ENCODE results near the gene F8.
"Not testable (repeated sequence)": the region's sequence is repeated elsewhere in the genome, so short reads cannot be mapped to it uniquely, and the experiment has no call there.

Gene F8

GRCh38 chrX:154980330-154981115 is 42.0 kb downstream of the F8 start:
- peak; percentile 74 for DNase-seq

- no peak for DNase-seq
These were observed 42.9 kb downstream of the F8 start for GRCh38 chrX:154979629-154980028.

GRCh38 chrX:154968353-154968752 is 54.2 kb downstream of the F8 start:
- DNase-seq = no peak

GRCh38 chrX:154967603-154968002 is 54.9 kb downstream of the F8 start:
- DNase-seq = no peak

- DNase-seq = no peak
These were observed 60.6 kb downstream of the F8 start for GRCh38 chrX:154961947-154962346.

- not testable (repeated sequence) for DNase-seq
These were observed 66.7 kb downstream of the F8 start for GRCh38 chrX:154955799-154956198.

- DNase-seq = not testable (repeated sequence)
These were observed 83.3 kb downstream of the F8 start for GRCh38 chrX:154939265-154939664.

GRCh38 chrX:154924771-154925170 is 97.8 kb downstream of the F8 start:
- DNase-seq = not testable (repeated sequence)

GRCh38 chrX:154918060-154918483 is 104.5 kb downstream of the F8 start:
- peak; percentile 70 for DNase-seq

- no peak for DNase-seq
These were observed 108.5 kb downstream of the F8 start for GRCh38 chrX:154914052-154914451.

- not testable (repeated sequence) for DNase-seq
These were observed 112.0 kb downstream of the F8 start for GRCh38 chrX:154910528-154910927.

GRCh38 chrX:154910048-154910447 is 112.5 kb downstream of the F8 start:
- not testable (repeated sequence) for DNase-seq

- no peak for DNase-seq
These were observed 113.7 kb downstream of the F8 start for GRCh38 chrX:154908821-154909220.

- DNase-seq = no peak
These were observed 120.1 kb downstream of the F8 start for GRCh38 chrX:154902408-154902807.

- no peak for DNase-seq
These were observed 122.2 kb downstream of the F8 start for GRCh38 chrX:154900323-154900722.

- no peak for DNase-seq
These were observed 130.2 kb downstream of the F8 start for GRCh38 chrX:154892296-154892695.

GRCh38 chrX:154890990-154891639 is 131.4 kb downstream of the F8 start:
- no peak for DNase-seq

- not testable (repeated sequence) for DNase-seq
These were observed 135.7 kb downstream of the F8 start for GRCh38 chrX:154886789-154887221.

GRCh38 chrX:154886069-154886788 is 136.3 kb downstream of the F8 start, which contains the start of gene F8A1:
Gene F8A1, plus strand, starts transcription at chrX:154886355. Its CDS starts 20 bp downstream, at chrX:154886375.
- DNase-seq = not testable (repeated sequence)

GRCh38 chrX:154885549-154885948 is 137.0 kb downstream of the F8 start:
- DNase-seq = not testable (repeated sequence)

- not testable (repeated sequence) for DNase-seq
These were observed 137.5 kb downstream of the F8 start for GRCh38 chrX:154885057-154885456.

GRCh38 chrX:154884069-154884468 is 138.5 kb downstream of the F8 start:
- DNase-seq = not testable (repeated sequence)

- no peak for DNase-seq
These were observed 149.2 kb downstream of the F8 start for GRCh38 chrX:154873329-154873728.

Measured in NCI-H774 (cell line).